ENCODE data around the gene STARD3.
"Not testable (repeated sequence)": the region's sequence is repeated elsewhere in the genome, so short reads cannot be mapped to it uniquely, and the experiment has no call there.

Gene STARD3

DNA sequence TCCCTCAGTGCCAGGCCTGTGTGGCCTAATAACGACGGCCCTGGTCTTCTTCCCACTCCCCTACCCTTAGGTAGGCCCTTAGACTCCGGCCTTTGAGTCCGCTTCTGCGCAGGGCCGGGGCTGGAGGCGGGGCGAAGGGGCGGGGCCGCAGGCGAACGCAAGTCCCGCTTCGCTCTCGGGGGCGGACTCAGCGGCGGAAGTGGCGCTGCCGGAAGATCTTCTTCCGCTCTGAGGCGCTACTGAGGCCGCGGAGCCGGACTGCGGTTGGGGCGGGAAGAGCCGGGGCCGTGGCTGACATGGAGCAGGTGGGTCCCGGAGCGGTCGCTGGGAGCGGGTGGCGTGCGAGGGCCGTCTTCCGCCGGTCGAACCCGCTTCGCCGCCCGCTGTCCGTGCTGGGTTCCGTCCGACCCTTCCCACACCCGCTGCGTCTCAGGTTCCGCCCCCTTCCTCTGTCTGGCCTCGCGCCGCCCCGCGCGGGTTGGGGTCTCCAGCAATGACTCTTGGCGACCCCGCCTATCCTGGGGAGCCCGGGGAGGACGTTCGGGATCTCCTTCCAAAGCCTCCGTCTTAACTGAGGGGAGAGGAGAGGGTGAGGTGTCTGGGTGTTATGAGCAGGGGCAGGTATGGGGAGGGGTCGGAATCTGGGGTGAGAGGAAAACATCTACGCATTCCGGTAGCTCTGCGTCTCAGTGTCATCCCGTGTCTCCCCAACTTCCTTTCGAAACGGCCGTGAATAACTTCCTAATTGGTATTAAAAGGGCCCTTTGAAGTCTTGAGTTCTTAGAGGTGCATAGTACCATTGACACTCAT is at the start of gene STARD3:
Gene STARD3, plus strand, starts transcription at position 218 of the 810 bp plus-strand sequence. CDS start 16,388 bp downstream, outside the sequence.
- peak; percentile 84 for DNase-seq
- in situ Hi-C loops (cut with MboI; ENCODE audit: low pct_unique_long_range_greater_than_20kb, low sequenced_read_pairs) = no loop called here

DNA sequence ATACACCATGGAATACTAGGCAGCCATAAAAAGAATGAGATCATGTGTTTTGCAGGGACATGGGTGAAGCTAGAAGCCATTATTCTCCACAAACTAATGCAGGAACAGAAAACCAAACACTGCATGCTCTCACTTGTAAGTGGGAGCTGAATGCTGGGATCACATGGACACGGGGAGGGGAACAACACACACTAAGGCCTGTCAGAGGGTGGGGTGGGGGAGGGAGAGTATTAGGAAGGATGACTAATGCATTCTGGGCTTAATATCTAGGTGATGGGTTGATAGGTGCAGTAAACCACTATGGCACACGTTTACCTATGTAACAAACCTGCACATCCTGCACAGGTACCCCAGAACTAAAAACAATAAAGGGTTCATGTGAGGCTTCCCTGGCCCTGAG is 46.8 kb upstream of the STARD3 start:
- DNase-seq; in situ Hi-C loops (cut with MboI; ENCODE audit: low pct_unique_long_range_greater_than_20kb, low sequenced_read_pairs): not testable (repeated sequence)

DNA sequence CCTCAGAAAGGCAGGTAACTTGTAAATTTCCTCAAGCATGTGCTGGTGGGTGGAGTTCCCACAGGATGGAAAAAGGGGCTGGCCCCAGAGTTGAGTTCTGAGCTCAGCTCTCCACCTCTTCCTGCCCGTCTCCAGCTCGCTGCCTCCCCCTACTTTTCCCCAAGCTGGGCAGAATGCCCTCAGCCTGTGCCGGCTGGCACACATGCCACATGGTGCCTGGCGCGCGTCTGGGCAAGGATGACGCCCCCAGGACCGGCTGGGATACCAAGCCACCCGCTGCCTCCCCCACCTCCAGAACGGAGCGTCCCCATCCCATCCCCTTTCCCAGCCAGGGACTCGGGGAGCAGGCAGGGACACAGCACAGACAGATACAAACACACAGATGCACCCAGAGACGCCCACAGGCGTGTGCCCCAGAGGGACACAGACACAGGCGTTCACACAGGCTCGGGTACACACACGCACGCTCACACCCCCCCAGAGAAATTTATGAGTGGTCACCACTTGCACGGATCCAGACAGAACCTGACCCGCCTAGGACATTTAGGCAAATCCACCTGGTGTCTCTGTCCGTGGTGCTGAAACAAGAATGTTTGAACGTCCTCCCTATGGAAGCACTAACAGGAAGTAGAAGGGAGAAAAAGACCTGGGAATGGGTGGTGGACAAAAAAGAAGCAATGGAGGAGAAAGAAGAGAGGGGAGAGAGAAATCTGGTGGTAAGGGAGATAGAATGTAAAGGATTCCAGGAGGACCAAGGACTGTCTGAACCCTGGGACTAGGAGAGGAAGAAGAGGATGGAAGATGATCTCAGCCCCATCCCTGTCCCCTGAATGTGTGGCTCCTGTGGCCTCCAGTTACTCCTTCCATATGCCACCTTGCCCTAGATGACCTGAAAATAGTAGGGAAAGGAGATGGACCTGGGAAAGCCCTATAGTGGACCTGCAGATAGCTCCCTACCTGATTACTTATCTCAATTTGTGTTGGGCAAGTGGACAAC is 44.7 kb upstream of the STARD3 start:
- in situ Hi-C loops (cut with MboI; ENCODE audit: low pct_unique_long_range_greater_than_20kb, low sequenced_read_pairs) = no loop called here

DNA sequence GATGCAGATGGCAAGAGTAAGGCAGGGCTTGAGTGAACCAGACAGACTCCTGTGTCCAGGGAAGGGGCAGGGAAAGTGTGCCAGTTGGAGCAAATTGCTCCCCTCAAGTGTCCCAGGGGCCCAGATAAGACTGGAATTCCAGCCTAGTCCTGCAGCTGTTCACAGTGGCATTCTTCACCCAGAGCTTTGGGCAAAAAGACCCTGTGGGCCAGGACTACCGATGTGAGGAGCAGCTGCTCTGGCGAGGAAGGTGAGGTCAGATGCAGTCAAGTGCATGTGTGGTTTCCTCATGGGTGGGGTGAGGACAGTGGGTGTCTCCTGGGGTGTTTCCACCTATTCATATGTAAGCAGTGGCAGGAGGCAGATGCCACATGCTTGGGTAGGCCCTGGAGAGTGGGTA is 43.6 kb upstream of the STARD3 start:
- in situ Hi-C loops (cut with MboI; ENCODE audit: low pct_unique_long_range_greater_than_20kb, low sequenced_read_pairs) = no loop called here
- no peak for DNase-seq

More for the DNA sequence above, 44.7 kb upstream of the STARD3 start:
- peak; percentile 48 for DNase-seq

DNA sequence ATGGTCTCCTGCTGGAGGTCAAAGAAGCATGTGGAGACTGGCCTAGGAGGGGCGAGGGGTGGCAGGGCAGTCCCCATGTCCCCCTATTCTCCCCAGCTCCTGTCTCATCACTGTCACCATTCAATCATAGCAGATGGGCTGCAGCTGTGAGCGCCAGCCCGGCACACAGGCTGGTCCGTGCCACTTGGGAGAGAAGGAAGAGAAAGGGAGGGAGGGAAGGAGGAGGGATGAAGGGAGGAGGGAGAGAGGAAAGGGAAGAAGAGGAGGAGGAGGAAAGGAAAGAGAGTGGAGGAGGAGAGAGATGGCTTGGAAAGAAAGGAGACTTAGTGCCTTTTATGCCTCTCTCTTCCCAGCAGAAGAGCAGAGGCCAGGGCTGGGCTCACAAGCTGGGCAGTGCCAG is 41.6 kb upstream of the STARD3 start:
- no peak for DNase-seq
- in situ Hi-C loops (cut with MboI; ENCODE audit: low pct_unique_long_range_greater_than_20kb, low sequenced_read_pairs) = no loop called here

DNA sequence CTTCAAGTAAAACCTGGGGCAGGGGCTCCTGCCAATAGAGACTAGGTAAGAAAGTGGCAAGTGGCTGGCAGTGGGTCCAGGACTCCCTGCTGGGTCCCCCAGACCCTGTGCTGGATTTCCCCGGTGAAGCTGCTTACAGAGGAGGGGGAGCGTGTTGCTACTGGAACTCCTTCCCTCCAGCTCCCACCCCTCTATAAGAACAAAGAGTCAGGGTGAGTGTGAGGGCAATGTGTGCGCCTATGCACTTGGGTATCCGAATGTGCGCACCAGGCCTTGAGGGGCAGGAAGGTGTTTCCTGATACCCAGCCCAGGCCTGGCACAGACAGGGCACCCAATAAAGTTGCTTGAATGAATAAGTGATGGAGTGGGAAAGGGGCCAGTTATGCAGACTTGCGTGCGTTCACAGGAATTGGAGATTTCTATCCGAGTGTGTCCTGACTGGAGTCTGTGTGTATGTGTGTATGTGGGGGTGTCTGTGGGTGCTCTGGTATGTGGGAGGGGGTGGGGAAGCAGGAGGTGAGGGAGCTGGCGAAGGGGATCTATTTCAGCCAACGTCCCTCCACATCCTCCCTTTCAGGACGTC is 40.9 kb upstream of the STARD3 start:
- in situ Hi-C loops (cut with MboI; ENCODE audit: low pct_unique_long_range_greater_than_20kb, low sequenced_read_pairs) = no loop called here
- no peak for DNase-seq

DNA sequence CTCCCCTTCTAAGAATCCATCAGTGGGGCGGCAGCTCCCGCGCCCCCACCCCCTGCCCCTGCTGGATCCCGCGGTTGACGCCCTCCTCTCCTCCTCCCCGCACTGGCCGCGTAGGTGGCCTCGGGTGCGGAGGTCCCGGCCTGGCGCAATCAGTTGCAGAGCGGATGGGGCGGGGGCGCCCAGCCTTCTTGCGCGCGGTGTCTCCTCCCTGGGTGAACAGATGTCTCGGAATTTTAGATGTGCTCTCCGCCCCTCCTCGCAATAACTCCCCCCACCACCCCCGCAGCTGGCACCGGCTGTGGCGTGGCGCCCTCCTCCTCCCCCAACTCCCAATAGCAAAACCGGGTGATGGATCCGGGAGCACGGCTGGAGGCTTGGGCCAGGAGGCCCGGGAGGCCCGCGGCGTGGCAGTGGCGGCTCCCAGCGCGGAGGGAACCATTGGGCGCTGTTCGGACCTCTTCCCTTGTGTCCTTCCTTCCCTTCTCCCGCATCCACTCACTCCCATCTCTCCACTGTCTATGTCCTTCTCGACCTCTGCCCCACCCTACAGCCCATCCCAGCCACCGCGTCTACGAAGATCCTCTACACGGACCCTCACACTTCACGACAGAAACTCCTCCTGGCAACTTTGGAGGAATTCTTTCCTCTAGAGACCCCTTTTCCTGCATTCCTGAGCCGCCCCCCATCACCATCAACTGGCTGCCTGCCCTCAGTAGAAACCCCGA is 40.2 kb upstream of the STARD3 start:
- in situ Hi-C loops (cut with MboI; ENCODE audit: low pct_unique_long_range_greater_than_20kb, low sequenced_read_pairs) = no loop called here
- DNase-seq = no peak

DNA sequence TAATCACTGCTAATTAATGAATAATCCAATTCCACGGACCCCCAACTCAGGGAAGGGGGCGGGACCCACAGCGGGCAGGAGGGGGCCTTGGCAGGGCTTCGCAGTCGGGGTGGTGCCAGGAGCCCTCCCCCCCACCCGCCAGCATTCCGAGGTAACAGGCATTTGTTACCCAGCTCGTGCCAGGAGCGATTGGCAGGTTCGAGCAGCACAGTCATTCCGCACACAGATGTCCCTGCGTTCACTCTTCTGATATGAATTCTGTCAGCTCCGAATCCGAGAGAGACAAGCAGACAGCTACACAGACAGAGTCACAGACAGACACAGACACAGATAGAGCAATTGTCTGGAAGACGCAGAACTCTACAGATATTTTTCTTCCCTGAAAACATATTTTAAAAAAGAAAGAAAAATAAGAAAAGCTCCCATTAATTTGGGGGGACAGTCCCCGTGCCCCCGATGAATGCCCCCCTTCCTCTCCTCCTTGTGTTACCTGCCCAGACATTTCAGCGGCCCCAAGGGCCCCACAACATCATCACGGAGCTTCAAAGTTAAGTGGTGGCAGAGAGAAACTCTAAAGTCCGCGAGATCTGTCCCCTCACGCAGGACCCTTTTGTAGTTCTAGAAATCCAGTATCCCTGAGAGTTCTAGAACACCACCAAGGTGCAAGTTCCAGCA is 39.4 kb upstream of the STARD3 start:
- in situ Hi-C loops (cut with MboI; ENCODE audit: low pct_unique_long_range_greater_than_20kb, low sequenced_read_pairs) = no loop called here
- DNase-seq = no peak

DNA sequence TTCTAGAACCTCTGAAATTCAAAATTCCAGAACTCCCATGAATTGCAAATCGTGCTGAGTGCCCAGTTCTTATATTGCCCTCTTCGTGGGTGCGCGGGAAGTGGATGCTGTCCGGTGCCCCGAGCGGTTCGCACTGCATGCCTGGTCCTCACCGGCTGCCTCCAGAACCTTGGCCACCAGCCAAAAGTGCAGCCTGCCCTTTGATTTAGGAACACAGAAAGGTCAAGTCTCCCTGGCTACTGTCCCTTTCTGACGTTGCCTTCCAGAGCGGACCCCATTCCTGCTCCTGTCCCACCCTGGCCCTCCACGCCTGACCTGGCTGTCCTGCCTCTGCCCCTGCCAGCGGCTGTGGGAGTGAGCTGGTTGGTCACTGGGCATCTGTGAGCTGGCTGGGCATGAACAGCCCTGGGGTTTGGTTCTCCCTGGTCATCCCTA is 38.9 kb upstream of the STARD3 start:
- no peak for DNase-seq
- in situ Hi-C loops (cut with MboI; ENCODE audit: low pct_unique_long_range_greater_than_20kb, low sequenced_read_pairs) = no loop called here

DNA sequence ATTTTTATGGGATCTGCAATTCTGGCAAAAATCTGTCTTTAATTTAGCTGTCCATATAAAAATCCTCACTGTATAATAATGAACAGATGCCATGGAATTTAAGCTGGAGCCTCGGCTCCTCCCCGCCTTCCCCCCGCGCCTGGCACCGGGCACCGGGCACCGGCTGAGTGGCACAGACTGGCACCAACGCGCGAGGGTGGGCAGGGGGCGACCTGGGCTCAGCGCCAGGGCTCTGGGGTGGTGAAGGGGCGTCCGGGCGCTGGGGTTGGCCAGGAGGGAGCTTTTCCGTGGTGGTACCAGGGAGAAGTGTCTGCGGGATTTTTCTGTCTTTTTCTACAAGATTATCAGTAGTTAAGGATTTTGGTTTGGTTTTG is 38.3 kb upstream of the STARD3 start:
- in situ Hi-C loops (cut with MboI; ENCODE audit: low pct_unique_long_range_greater_than_20kb, low sequenced_read_pairs) = no loop called here
- DNase-seq = no peak

DNA sequence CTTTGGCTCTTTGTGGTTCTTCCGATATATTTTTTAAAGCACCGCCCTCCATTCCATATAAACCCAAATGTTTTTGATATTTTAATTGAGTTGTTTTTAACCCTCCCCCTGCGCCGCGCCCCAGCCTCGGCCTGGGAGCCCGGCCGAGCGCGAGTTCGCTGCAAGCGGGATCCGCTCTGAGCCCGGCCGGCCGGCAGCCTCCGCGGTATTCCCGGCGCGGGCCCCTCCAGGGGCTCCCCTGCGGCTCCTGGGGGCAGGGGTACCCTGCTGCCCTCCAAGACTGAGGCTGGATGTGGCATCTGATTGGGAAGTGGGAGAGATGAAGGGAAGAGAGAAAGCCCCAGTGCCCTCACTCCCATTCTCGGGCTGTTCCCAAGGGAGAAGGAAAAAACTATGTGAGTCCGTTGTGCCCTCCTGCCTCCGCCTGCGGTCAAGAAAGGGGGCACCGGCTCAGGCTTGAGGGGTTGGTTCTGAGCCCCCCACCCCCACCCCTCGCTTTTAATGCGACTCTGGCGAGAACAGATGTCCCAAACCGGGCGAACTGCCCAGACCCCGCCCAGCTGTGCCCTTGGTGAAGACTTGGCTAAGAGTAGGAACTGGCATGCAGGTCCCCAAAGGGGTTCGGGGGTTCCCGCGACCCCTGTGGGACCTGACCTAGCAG is 37.8 kb upstream of the STARD3 start:
- in situ Hi-C loops (cut with MboI; ENCODE audit: low pct_unique_long_range_greater_than_20kb, low sequenced_read_pairs) = no loop called here
- no peak for DNase-seq

DNA sequence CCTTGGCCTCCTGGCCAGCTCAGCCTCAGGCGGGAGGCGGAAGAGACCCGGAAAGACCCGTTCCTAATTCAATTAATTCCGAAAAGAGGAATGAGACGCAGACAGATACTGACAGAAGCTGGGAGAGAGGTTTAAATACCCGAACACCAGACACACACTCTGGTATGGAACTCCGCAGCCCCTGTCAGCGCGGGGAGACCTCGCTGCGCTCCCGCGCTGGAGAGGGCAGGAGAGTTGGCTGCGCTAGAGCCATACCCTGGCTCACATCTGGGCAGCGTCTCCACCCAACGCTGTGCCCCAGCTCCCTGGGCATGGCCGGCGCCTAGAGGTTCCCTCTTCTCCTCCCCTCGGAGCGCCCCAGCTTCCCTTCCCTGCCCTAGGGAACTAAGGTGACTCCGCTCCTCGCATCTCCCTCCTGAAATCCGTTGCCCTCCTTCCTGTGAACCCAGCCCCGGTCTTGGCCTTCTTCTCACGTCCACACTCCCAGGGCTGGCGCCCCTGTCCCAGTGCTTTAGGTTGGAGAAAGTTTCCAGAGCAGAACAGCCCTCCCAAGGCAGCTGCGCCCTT is 37.2 kb upstream of the STARD3 start:
- in situ Hi-C loops (cut with MboI; ENCODE audit: low pct_unique_long_range_greater_than_20kb, low sequenced_read_pairs) = no loop called here
- no peak for DNase-seq

DNA sequence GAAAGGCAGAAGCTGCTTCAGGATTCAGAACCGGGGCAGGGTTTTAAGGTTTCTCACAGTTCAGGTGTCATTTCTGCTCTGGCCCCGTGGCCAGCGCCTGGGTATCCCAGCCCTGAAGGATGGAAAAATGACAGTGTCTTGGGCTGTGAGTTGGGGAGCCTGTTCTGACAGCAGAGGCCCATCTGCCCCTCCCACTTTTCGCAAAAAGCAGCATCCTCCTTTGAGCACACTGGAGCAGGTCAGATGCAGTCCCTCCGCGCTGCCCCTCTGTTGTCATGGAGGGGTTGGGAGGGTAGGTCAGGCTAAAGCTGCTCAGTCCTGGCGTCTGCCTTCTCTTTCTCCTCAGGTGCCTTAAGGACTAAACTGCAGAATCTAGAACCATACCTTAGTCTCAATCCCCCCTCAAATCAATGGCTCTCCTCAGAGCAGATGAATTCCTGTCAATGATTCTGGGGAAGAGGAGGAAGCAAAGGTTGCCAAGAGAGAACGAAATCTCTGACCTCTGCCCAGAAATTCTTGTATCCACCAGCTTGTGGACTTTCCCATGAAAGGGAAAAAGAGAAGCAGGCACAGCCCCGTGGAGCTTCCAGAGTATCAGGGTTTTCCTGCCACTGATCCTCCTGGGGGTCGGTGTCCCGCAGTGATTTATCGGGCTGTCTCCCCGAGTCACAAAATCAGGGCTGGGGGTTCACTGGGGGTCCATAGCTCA is 36.5 kb upstream of the STARD3 start:
- no peak for DNase-seq
- in situ Hi-C loops (cut with MboI; ENCODE audit: low pct_unique_long_range_greater_than_20kb, low sequenced_read_pairs) = no loop called here

DNA sequence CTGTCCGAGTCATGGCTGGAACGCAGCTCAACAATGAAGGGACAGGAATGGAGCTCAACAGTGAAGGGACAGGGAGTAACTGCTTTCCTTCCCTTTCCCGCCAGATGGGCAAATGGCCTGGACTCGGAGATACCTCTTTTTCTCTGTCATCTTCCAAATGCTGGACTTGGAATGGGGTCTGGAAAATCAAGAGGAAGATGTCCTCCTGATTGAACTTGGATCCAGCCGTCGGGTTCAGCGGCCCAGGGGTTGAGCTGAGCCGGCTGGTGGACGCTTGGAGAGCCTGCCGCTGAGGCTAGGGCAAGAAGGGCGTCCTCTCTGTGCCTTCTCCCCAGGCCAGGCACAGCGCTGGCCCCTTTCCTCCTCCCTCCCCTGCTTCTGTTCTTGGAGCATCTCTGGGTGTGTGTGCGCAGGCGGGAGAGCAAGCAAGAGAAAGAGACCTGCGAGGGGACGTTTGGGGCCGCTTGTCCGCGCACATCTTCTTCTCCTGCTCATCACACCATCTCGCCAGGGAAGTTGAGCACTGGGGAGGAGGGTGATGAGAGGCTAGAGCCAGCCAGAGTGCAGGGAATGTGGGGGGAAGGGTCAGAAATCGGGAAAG is 35.8 kb upstream of the STARD3 start:
- in situ Hi-C loops (cut with MboI; ENCODE audit: low pct_unique_long_range_greater_than_20kb, low sequenced_read_pairs) = no loop called here
- DNase-seq = no peak

DNA sequence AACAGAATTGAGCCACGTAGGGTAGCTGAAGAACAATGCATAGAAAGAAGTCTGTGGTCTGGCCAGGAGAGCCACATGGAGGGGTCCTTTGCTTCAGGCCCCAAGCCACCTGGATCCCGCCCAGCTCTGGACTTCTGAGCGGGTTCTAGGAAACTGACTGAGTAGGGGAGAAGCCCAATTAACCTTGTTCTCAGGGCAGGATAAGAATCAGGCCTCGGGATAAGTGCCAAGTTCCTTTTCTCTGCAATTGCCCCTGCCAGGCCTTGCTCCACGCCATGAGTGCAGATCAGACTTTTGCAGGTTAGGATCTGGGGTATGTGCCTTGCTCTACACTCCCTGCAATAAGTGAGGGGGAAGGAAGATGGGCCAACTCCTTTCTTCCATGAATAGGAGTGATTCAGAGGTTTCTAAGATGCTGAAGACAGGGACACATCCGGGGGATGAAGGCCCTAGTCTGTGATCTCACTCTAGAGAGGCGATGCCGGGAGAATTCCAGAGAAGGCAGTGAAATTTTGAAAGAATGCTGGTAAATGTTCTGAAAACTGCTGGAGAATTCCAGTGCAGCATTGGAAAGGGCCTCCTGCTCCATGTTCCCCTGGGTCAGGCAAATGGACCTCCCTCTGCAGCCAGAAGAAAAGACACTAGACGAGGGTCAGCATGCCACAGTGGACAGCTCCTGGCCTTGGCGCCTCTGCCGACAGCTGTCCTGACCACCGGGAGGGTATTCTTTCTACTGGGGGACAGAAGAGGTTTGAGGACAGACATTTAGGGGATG is 35.0 kb upstream of the STARD3 start:
- no peak for DNase-seq
- in situ Hi-C loops (cut with MboI; ENCODE audit: low pct_unique_long_range_greater_than_20kb, low sequenced_read_pairs) = no loop called here
